ENCODE measurements around the gene DCPS. TPM values are rescaled to one million over a fixed set of nuclear protein-coding genes. Genes with fewer than 3 reads are reported as not detected.

Gene DCPS
- polyA plus RNA-seq, 1 of the 3 experiments (the other 2 are of a cell fraction) = 48.1 TPM

GRCh38 chr11:126277780-126278179 is 26.1 kb upstream of the DCPS start:
- H2AFZ ChIP-seq (ENCODE audit: low read depth) = no peak overlapping the region
- peaks cover 0 to 10% of the 10 kb centered on the region in 2 experiments; a peak in 1 of 4 replicates for H3K4me1 ChIP-seq (ENCODE audit: control insufficient read depth in 1 of 2, insufficient read depth in 2 of 2, low read depth in 1 of 2, low read length in 1 of 2)
- no peaks in the 10 kb centered on the region for H4K20me1 ChIP-seq (ENCODE audit: insufficient read depth)
- H3K27ac ChIP-seq (ENCODE audit: low read depth in 2 of 2, low read length in 1 of 2) = no peak overlapping the region
- no peaks in the 10 kb centered on the region for H3K9me3 ChIP-seq
- no peaks in the 10 kb centered on the region for H3K27me3 ChIP-seq (ENCODE audit: insufficient read depth)
- H3K9ac ChIP-seq = no peak overlapping the region
- peaks cover 14 to 39% of the 10 kb centered on the region in 2 experiments for H3K36me3 ChIP-seq (replicated peaks in 1 of 2; ENCODE audit: control insufficient read depth in 1 of 2, insufficient read depth in 2 of 2, low read length in 1 of 2)
- ChIA-PET POLR2A (no interaction called here), CTCF (no interaction called here)
- TF ChIP-seq NRF1 (IDR thresholded peaks at IDR 0.05; ENCODE audit: low read depth, low read length) (no peak), USF1 (IDR thresholded peaks at IDR 0.05; ENCODE audit: borderline replicate concordance, low read depth) (no peak)
- no peak overlapping the region for H3K4me2 ChIP-seq
- H3K9me2 ChIP-seq = no peaks in the 10 kb centered on the region
- peaks cover 3% of the 10 kb centered on the region; the same call in 1 of the 2 replicates for H3K79me2 ChIP-seq (ENCODE audit: insufficient read depth)
- no peak overlapping the region for H3K4me3 ChIP-seq (ENCODE audit: low read depth in 2 of 2, low read length in 1 of 2)
- H3F3A ChIP-seq (replicated peaks; ENCODE audit: insufficient read depth) = peaks cover 5% of the 10 kb centered on the region
- DNase-seq = no peak
- 99% methylated on average over 4 of the region's 4 CpGs for WGBS (ENCODE audit: low lambda C conversion rate)

DNA sequence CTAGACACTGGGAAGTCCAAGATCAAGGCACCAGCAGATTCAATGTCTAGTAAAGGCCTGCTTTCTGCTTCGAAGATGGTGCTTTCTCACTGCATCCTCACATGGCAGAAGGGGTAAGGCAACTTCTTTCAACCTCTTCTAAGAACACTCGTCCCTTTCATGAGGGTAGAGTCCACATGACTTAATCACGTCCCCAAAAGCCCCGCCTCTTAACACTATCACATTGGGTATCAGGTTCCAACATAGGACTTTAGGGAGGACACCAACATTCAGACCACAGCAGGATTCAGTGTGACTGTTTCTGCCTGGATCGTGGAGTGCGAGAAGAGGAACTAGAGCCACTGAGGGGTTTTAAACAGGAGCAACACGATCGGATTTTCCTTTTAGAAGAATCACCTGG is 24.7 kb upstream of the DCPS start:
- Histone ChIP-seq H3K4me2 (no peak overlapping the region), H3K9me3 (no peaks in the 10 kb centered on the region), H3K27ac (ENCODE audit: low read depth in 2 of 2, low read length in 1 of 2) (no peak overlapping the region), H4K20me1 (ENCODE audit: insufficient read depth) (no peaks in the 10 kb centered on the region), H3K79me2 (ENCODE audit: insufficient read depth) (peaks cover 12% of the 10 kb centered on the region; the same call in 1 of the 2 replicates), H3K9me2 (no peaks in the 10 kb centered on the region), H3K27me3 (ENCODE audit: insufficient read depth) (no peaks in the 10 kb centered on the region), H3F3A (replicated peaks; ENCODE audit: insufficient read depth) (peaks cover 8% of the 10 kb centered on the region), H2AFZ (ENCODE audit: low read depth) (no peak overlapping the region), H3K36me3 (replicated peaks in 1 of 2; ENCODE audit: control insufficient read depth in 1 of 2, insufficient read depth in 2 of 2, low read length in 1 of 2) (peaks cover 12 to 27% of the 10 kb centered on the region in 2 experiments), H3K4me3 (ENCODE audit: low read depth in 2 of 2, low read length in 1 of 2) (no peak overlapping the region), H3K4me1 (ENCODE audit: control insufficient read depth in 1 of 2, insufficient read depth in 2 of 2, low read depth in 1 of 2, low read length in 1 of 2) (peaks cover 0 to 13% of the 10 kb centered on the region in 2 experiments; a peak in 1 of 4 replicates), H3K9ac (no peak overlapping the region)
- 94% methylated on average over 8 of the region's 8 CpGs for WGBS (ENCODE audit: low lambda C conversion rate)
- ChIA-PET CTCF (no interaction called here), POLR2A (no interaction called here)
- no peak for TF ChIP-seq SMC3 (IDR thresholded peaks at IDR 0.05; ENCODE audit: low read depth, low read length)
- TF ChIP-seq TAF1 (IDR thresholded peaks at IDR 0.05; ENCODE audit: borderline replicate concordance, low read depth, low read length) = no peak
- no peak for TF ChIP-seq YY1 (IDR thresholded peaks at IDR 0.05; ENCODE audit: low read depth)
- TF ChIP-seq NRF1 (IDR thresholded peaks at IDR 0.05; ENCODE audit: low read depth, low read length) = no peak
- TF ChIP-seq IRF3 (IDR thresholded peaks at IDR 0.05; ENCODE audit: low read depth, low read length) = no peak
- no peak for TF ChIP-seq FOSL2 (IDR thresholded peaks at IDR 0.05; ENCODE audit: borderline replicate concordance, low read depth)
- TF ChIP-seq ELF1 (IDR thresholded peaks at IDR 0.05) = no peak
- TF ChIP-seq EP300 (IDR thresholded peaks at IDR 0.05; ENCODE audit: borderline replicate concordance in 1 of 2, low read depth in 1 of 2, low read length in 1 of 2) = no peak
- TF ChIP-seq RXRA (IDR thresholded peaks at IDR 0.05; ENCODE audit: borderline replicate concordance, low read depth) = no peak
- TF ChIP-seq MAX (IDR thresholded peaks at IDR 0.05; ENCODE audit: low read depth) = no peak
- no peak for TF ChIP-seq JUND (IDR thresholded peaks at IDR 0.05)
- no peak for TF ChIP-seq EZH2phosphoT487 (IDR thresholded peaks at IDR 0.05; ENCODE audit: borderline replicate concordance, low read depth)
- no peak for TF ChIP-seq FOXM1 (IDR thresholded peaks at IDR 0.05; ENCODE audit: low read depth)
- TF ChIP-seq, protein P1, sequence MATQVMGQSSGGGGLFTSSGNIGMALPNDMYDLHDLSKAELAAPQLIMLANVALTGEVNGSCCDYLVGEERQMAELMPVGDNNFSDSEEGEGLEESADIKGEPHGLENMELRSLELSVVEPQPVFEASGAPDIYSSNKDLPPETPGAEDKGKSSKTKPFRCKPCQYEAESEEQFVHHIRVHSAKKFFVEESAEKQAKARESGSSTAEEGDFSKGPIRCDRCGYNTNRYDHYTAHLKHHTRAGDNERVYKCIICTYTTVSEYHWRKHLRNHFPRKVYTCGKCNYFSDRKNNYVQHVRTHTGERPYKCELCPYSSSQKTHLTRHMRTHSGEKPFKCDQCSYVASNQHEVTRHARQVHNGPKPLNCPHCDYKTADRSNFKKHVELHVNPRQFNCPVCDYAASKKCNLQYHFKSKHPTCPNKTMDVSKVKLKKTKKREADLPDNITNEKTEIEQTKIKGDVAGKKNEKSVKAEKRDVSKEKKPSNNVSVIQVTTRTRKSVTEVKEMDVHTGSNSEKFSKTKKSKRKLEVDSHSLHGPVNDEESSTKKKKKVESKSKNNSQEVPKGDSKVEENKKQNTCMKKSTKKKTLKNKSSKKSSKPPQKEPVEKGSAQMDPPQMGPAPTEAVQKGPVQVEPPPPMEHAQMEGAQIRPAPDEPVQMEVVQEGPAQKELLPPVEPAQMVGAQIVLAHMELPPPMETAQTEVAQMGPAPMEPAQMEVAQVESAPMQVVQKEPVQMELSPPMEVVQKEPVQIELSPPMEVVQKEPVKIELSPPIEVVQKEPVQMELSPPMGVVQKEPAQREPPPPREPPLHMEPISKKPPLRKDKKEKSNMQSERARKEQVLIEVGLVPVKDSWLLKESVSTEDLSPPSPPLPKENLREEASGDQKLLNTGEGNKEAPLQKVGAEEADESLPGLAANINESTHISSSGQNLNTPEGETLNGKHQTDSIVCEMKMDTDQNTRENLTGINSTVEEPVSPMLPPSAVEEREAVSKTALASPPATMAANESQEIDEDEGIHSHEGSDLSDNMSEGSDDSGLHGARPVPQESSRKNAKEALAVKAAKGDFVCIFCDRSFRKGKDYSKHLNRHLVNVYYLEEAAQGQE (IDR thresholded peaks at IDR 0.05; ENCODE audit: low read depth, low read length) = no peak
- TF ChIP-seq, protein P2, sequence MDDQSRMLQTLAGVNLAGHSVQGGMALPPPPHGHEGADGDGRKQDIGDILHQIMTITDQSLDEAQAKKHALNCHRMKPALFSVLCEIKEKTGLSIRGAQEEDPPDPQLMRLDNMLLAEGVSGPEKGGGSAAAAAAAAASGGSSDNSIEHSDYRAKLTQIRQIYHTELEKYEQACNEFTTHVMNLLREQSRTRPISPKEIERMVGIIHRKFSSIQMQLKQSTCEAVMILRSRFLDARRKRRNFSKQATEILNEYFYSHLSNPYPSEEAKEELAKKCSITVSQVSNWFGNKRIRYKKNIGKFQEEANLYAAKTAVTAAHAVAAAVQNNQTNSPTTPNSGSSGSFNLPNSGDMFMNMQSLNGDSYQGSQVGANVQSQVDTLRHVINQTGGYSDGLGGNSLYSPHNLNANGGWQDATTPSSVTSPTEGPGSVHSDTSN (IDR thresholded peaks at IDR 0.05) = no peak
- TF ChIP-seq RCOR1 (IDR thresholded peaks at IDR 0.05; ENCODE audit: low read length) = no peak
- DNase-seq = no peak

All from SK-N-SH (cell line).